Measurements from ENCODE around the gene STAMBPL1.

DNA sequence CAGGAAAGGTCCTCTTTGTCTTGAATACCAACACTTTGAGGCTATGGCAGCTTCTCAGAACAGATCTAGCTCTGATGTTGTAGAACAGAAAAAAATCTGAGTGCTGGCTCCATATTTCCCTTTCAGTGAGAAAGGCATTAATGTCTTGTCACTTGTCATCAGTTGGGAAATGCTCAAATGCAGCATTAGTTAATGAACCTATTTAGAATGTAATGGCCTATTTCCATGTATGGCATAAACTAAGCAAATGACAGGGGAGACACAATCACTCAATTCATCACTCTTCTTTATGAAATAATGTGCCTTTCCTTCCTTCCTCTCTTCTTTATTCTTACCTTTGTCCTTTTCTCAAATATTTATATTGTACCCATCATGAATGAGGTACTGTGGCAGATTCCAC is 5.0 kb upstream of the STAMBPL1 start:
- no peak for TF ChIP-seq POLR2A (IDR thresholded peaks at IDR 0.05; ENCODE audit: low read length)
- TF ChIP-seq GATA1 (IDR thresholded peaks at IDR 0.05; ENCODE audit: low read depth, low read length) = no peak
